HG02885 (cell line): Measurements from ENCODE around the gene RNF187.
"Not testable (repeated sequence)": the region's sequence is repeated elsewhere in the genome, so short reads cannot be mapped to it uniquely, and the experiment has no call there.

Experiments used
- ATAC-seq: cut with Tn5 transposase; IDR thresholded peaks from one replicate; pipeline ENCODE4 v1.9.1; 2021; ENCODE audit warnings: mild to moderate bottlenecking; ENCODE audit not compliant: unreplicated experiment, poor library complexity

The RNF187 gene

GRCh38 chr1:228505944-228506343, 18.8 kb downstream of the RNF187 start:
- not testable (repeated sequence) for ATAC-seq

- ATAC-seq: no peak
These were observed 20.9 kb downstream of the RNF187 start for GRCh38 chr1:228507961-228508652.

- ATAC-seq: no peak
These were observed 21.7 kb downstream of the RNF187 start for GRCh38 chr1:228508840-228509415.

- no peak for ATAC-seq
These were observed 23.1 kb downstream of the RNF187 start for GRCh38 chr1:228510101-228510802.

GRCh38 chr1:228510803-228511413, 23.7 kb downstream of the RNF187 start:
- no peak for ATAC-seq

GRCh38 chr1:228511546-228512445, 24.6 kb downstream of the RNF187 start:
- ATAC-seq: no peak

GRCh38 chr1:228512781-228513198, 25.6 kb downstream of the RNF187 start:
- ATAC-seq: no peak

- no peak for ATAC-seq
These were observed 26.2 kb downstream of the RNF187 start for GRCh38 chr1:228513236-228513900.

- ATAC-seq: no peak
These were observed 27.2 kb downstream of the RNF187 start for GRCh38 chr1:228514421-228514820.

GRCh38 chr1:228515200-228515834, 28.1 kb downstream of the RNF187 start:
- ATAC-seq: no peak

- no peak for ATAC-seq
These were observed 30.5 kb downstream of the RNF187 start for GRCh38 chr1:228517655-228518054.

- no peak for ATAC-seq
These were observed 40.4 kb downstream of the RNF187 start for GRCh38 chr1:228527596-228527995.

- ATAC-seq: no peak
These were observed 41.4 kb downstream of the RNF187 start for GRCh38 chr1:228528612-228529011.

GRCh38 chr1:228530086-228530758, 43.0 kb downstream of the RNF187 start:
- ATAC-seq: no peak

- ATAC-seq: no peak
These were observed 44.0 kb downstream of the RNF187 start for GRCh38 chr1:228530951-228531731.

GRCh38 chr1:228538831-228539230, 51.6 kb downstream of the RNF187 start:
- ATAC-seq: no peak

- ATAC-seq: no peak
These were observed 53.2 kb downstream of the RNF187 start for GRCh38 chr1:228540161-228540917.
